Keratinocyte (primary cell): Measurements from ENCODE around the gene PPM1D. TPM values are rescaled to one million over a fixed set of nuclear protein-coding genes. Genes with fewer than 3 reads are reported as not detected.

Experiments used
- DNase-seq: peaks from one replicate; pipeline ENCODE4 v3.0.0-alpha.2; 2011; ENCODE audit warnings: low read depth, missing footprints, low spot score
- FAIRE-seq: peaks from 2 replicates; lab custom pipeline; 2011; peaks lifted over from hg19 to GRCh38; lab: Jason Lieb, UNC
- H2AFZ ChIP-seq: 2 replicates; pipeline ENCODE4 v1.6.0; 2012; ENCODE audit warnings: low read length, control low read depth, inconsistent platforms; ENCODE audit not compliant: control insufficient read depth
- H3K27ac ChIP-seq: 2 replicates; pipeline ENCODE4 v1.5.1; 2011; ENCODE audit warnings: low read length; ENCODE audit not compliant: control insufficient read depth, insufficient read depth
- H3K27me3 ChIP-seq: 3 replicates; pipeline ENCODE4 v1.6.0; 2011; ENCODE audit warnings: low read length; ENCODE audit not compliant: control insufficient read depth, insufficient read depth; ENCODE audit errors: extremely low read depth
- H3K36me3 ChIP-seq, 2 experiments: 2 replicates in 1 of 2; 3 replicates in 1 of 2; pipeline ENCODE4 v1.5.1; 2011; ENCODE audit warnings: low read length in 2 of 2, mild to moderate bottlenecking in 1 of 2; ENCODE audit not compliant: control insufficient read depth in 2 of 2, insufficient read depth in 2 of 2; ENCODE audit errors: extremely low read depth in 1 of 2
- H3K4me1 ChIP-seq: 3 replicates; pipeline ENCODE4 v1.5.1; 2011; ENCODE audit warnings: low read length; ENCODE audit not compliant: control insufficient read depth, insufficient read depth; ENCODE audit errors: extremely low read depth
- H3K4me2 ChIP-seq: 3 replicates; pipeline ENCODE4 v1.6.0; 2011; ENCODE audit warnings: low read depth, low read length; ENCODE audit not compliant: control insufficient read depth, insufficient read depth; ENCODE audit errors: extremely low read depth
- H3K4me3 ChIP-seq, 3 experiments: fragments of 200-600 bp in 1 of 3; sonication (generic) in 1 of 3; 2 replicates in 2 of 3; 3 replicates in 1 of 3; pipeline ENCODE4 v1.5.1; 2011 to 2016; ENCODE audit warnings: low read length in 3 of 3, mild to moderate bottlenecking in 3 of 3, control low read depth in 2 of 3, inconsistent platforms in 1 of 3, low read depth in 1 of 3, mixed read lengths in 1 of 3, mixed run types in 1 of 3, moderate library complexity in 1 of 3; ENCODE audit not compliant: control insufficient read depth in 2 of 3, insufficient read depth in 2 of 3; ENCODE audit errors: extremely low read depth in 1 of 3
- H3K79me2 ChIP-seq: 2 replicates; pipeline ENCODE4 v1.6.0; 2012; ENCODE audit warnings: low read length; ENCODE audit not compliant: control insufficient read depth, insufficient read depth
- H3K9ac ChIP-seq: 3 replicates; pipeline ENCODE4 v1.6.0; 2011; ENCODE audit warnings: low read length; ENCODE audit not compliant: control insufficient read depth, insufficient read depth; ENCODE audit errors: extremely low read depth
- H3K9me1 ChIP-seq: 3 replicates; pipeline ENCODE4 v1.6.0; 2011; ENCODE audit warnings: low read length; ENCODE audit not compliant: control insufficient read depth, insufficient read depth; ENCODE audit errors: extremely low read depth
- H3K9me3 ChIP-seq: 2 replicates; pipeline ENCODE4 v1.5.1; 2012; ENCODE audit warnings: low read depth, low read length; ENCODE audit not compliant: control insufficient read depth
- H4K20me1 ChIP-seq: 3 replicates; pipeline ENCODE4 v1.6.0; 2011; ENCODE audit warnings: low read length; ENCODE audit not compliant: control insufficient read depth, insufficient read depth; ENCODE audit errors: extremely low read depth
- EZH2 ChIP-seq: IDR thresholded peaks from one replicate; pipeline ENCODE4 v1.6.1; 2012; ENCODE audit warnings: inconsistent platforms, mild to moderate bottlenecking, low read length, moderate library complexity
- dilution Hi-C: fragments of 300-500 bp; cut with MboI; formaldehyde crosslinking; loops from one replicate; pipeline ENCODE4 v1.7.0; 2020; ENCODE audit warnings: low sequenced_read_pairs; ENCODE audit not compliant: extremely low pct_ligation_motif_present
- polyA plus RNA-seq, 5 experiments: library from polyadenylated mRNA; depleted of rRNA in 3 of 5; stranded (reverse) in 3 of 5; stranded (forward) in 1 of 5; unstranded in 1 of 5; fragments of >200 nt; gene quantifications; 1 replicate in 1 of 5; 2 replicates in 3 of 5; 3 replicates in 1 of 5; pipeline versions ENCODE4 v1.2.1 to v1.2.3, GENCODE V29; 2011 to 2012; ENCODE audit warnings: missing spikeins in 2 of 5, low read depth in 1 of 5, low replicate concordance in 1 of 5
- TF ChIP-seq, protein P1 (sequence below), 3 experiments: IDR thresholded peaks in 1 of 3; conservative IDR thresholded peaks in 1 of 3; optimal IDR thresholded peaks in 1 of 3; 2 replicates in 2 of 3; 3 replicates in 1 of 3; pipeline versions ENCODE3 to v1.5.1; 2011; ENCODE audit warnings: low read length in 3 of 3, mild to moderate bottlenecking in 3 of 3, moderate library complexity in 2 of 3, control low read depth in 1 of 3, inconsistent platforms in 1 of 3; ENCODE audit not compliant: insufficient read depth in 2 of 3; ENCODE audit errors: extremely low read depth in 1 of 3

Gene PPM1D
- polyA plus RNA-seq, 1 donor (not counting 4 experiments of a cell fraction or from before 2014, with no cell fraction given), result 2.9 TPM

GRCh38 chr17:60598001-60598736 is 1.8 kb upstream of the PPM1D start:
- DNase-seq (no peak), FAIRE-seq (no peak)
- no peaks in the 10 kb centered on the region for H3K27me3 ChIP-seq
- H4K20me1 ChIP-seq, result no peaks in the 10 kb centered on the region
- H3K9me3 ChIP-seq, result no peaks in the 10 kb centered on the region
- TF ChIP-seq, protein P1, sequence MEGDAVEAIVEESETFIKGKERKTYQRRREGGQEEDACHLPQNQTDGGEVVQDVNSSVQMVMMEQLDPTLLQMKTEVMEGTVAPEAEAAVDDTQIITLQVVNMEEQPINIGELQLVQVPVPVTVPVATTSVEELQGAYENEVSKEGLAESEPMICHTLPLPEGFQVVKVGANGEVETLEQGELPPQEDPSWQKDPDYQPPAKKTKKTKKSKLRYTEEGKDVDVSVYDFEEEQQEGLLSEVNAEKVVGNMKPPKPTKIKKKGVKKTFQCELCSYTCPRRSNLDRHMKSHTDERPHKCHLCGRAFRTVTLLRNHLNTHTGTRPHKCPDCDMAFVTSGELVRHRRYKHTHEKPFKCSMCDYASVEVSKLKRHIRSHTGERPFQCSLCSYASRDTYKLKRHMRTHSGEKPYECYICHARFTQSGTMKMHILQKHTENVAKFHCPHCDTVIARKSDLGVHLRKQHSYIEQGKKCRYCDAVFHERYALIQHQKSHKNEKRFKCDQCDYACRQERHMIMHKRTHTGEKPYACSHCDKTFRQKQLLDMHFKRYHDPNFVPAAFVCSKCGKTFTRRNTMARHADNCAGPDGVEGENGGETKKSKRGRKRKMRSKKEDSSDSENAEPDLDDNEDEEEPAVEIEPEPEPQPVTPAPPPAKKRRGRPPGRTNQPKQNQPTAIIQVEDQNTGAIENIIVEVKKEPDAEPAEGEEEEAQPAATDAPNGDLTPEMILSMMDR (optimal IDR thresholded peaks at IDR 0.05 in 1 of 3, IDR thresholded peaks at IDR 0.05 in 1 of 3, conservative IDR thresholded peaks at IDR 0.05 in 1 of 3; ENCODE audit: extremely low read depth in 1 of 3, insufficient read depth in 2 of 3, low read length in 3 of 3), result no peak
- TF ChIP-seq EZH2, result no peak
- H2AFZ ChIP-seq, result no peak overlapping the region
- H3K4me2 ChIP-seq, result no peak overlapping the region
- no peak overlapping the region for H3K4me3 ChIP-seq
- no peaks in the 10 kb centered on the region for H3K36me3 ChIP-seq
- no peak overlapping the region for H3K9ac ChIP-seq
- H3K9me1 ChIP-seq, result no peaks in the 10 kb centered on the region
- dilution Hi-C loops, result no loop called here
- H3K79me2 ChIP-seq, result peaks cover 27% of the 10 kb centered on the region
- no peak overlapping the region for H3K27ac ChIP-seq
- H3K4me1 ChIP-seq, result peaks cover 15% of the 10 kb centered on the region

- dilution Hi-C loops, result no loop called here
- H3K9ac ChIP-seq, result peak overlapping the region; percentile 79
- peak overlapping the region; percentile 96 for H2AFZ ChIP-seq
- no peaks in the 10 kb centered on the region for H3K36me3 ChIP-seq
- H3K4me2 ChIP-seq, result peak overlapping the region; percentile 77
- H3K4me1 ChIP-seq, result peaks cover 15% of the 10 kb centered on the region
- H3K9me1 ChIP-seq, result no peaks in the 10 kb centered on the region
- peak overlapping the region; percentile 70 for H3K27ac ChIP-seq
- no peak for DNase-seq
- H3K4me3 ChIP-seq, result peak overlapping the region; percentile 74 to 95 (median 77)
- H3K79me2 ChIP-seq, result peaks cover 37% of the 10 kb centered on the region
- peak; percentile 60 for FAIRE-seq
- no peaks in the 10 kb centered on the region for H3K27me3 ChIP-seq
- TF ChIP-seq, protein P1 (optimal IDR thresholded peaks at IDR 0.05 in 1 of 3, IDR thresholded peaks at IDR 0.05 in 1 of 3, conservative IDR thresholded peaks at IDR 0.05 in 1 of 3; ENCODE audit: extremely low read depth in 1 of 3, insufficient read depth in 2 of 3, low read length in 3 of 3), result no peak
- no peak for TF ChIP-seq EZH2
- H3K9me3 ChIP-seq, result no peaks in the 10 kb centered on the region
- H4K20me1 ChIP-seq, result no peaks in the 10 kb centered on the region
Observed at GRCh38 chr17:60599220-60599619, 773 bp upstream of the PPM1D start.
